Panc1 (cell line): ENCODE measurements around the gene LBH. TPM values are rescaled to one million over a fixed set of nuclear protein-coding genes. Genes with fewer than 3 reads are reported as not detected.
A peak's percentile ranks its signal among the peaks of the same experiment; 100 is the strongest.

ENCODE experiments used
- ATAC-seq: fragments of 200-7000 bp; cut with Tn5 transposase; 2 replicates; pipeline ENCODE4 v1.9.1; 2020; ENCODE audit warnings: mild to moderate bottlenecking, moderate library complexity
- BruUV-seq: library from RNA; stranded (reverse); fragments of 400-500 nt; replicated peaks from 2 replicates; lab custom pipeline; 2021; lab: Mats Ljungman, UMichigan
- CTCF ChIA-PET: fragments of 300-600 bp; sonication (Branson Sonifier 250); formaldehyde crosslinking; loops from one replicate; lab custom pipeline; 2022; ENCODE audit warnings: antibody characterized with exemption; lab: Charles Lee
- POLR2A ChIA-PET: fragments of 300-600 bp; sonication (Branson Sonifier 250); formaldehyde crosslinking; loops from one replicate; lab custom pipeline; 2022; ENCODE audit warnings: antibody characterized with exemption; lab: Charles Lee
- DNase-seq: peaks from one replicate; pipeline ENCODE4 v3.0.0-alpha.2; 2010; ENCODE audit warnings: low read depth, low spot score
- H3K27ac ChIP-seq: 2 replicates; pipeline ENCODE4 v1.5.1; 2011; ENCODE audit warnings: mild to moderate bottlenecking, low read length, inconsistent platforms
- H3K27me3 ChIP-seq: fragments of 200-500 bp; sonication (Bioruptor generic); 2 replicates; pipeline ENCODE4 v1.6.0; 2014; ENCODE audit warnings: low read length, inconsistent platforms; ENCODE audit not compliant: control insufficient read depth, insufficient read depth
- H3K36me3 ChIP-seq: fragments of 200-500 bp; sonication (Bioruptor generic); 2 replicates; pipeline ENCODE4 v1.5.1; 2014; ENCODE audit warnings: inconsistent platforms, mild to moderate bottlenecking, low read length, moderate library complexity; ENCODE audit not compliant: control insufficient read depth, insufficient read depth
- H3K4me1 ChIP-seq: 2 replicates; pipeline ENCODE4 v1.5.1; 2011; ENCODE audit warnings: inconsistent platforms, mild to moderate bottlenecking, low read length, moderate library complexity; ENCODE audit not compliant: control insufficient read depth, insufficient read depth
- H3K4me3 ChIP-seq, 2 experiments: 2 replicates each; pipeline ENCODE4 v1.5.1; 2011 to 2012; ENCODE audit warnings: low read depth in 2 of 2, low read length in 2 of 2, mild to moderate bottlenecking in 2 of 2, inconsistent platforms in 1 of 2, moderate library complexity in 1 of 2
- H3K9me3 ChIP-seq: fragments of 200-500 bp; sonication (Bioruptor generic); 2 replicates; pipeline ENCODE4 v1.5.1; 2014; ENCODE audit warnings: low read depth, mild to moderate bottlenecking, inconsistent platforms, low read length, moderate library complexity; ENCODE audit not compliant: control insufficient read depth, insufficient read depth
- CTCF ChIP-seq: fragments of 450-650 bp; IDR thresholded peaks from 2 replicates; pipeline ENCODE4 v1.5.1; 2017; ENCODE audit warnings: mild to moderate bottlenecking
- POLR2AphosphoS5 ChIP-seq: IDR thresholded peaks from 2 replicates; pipeline ENCODE4 v1.6.1; 2012; ENCODE audit warnings: mild to moderate bottlenecking, low read depth, low read length, moderate library complexity
- SIN3A ChIP-seq: IDR thresholded peaks from 2 replicates; pipeline ENCODE4 v1.6.1; 2012; ENCODE audit warnings: low read depth, mild to moderate bottlenecking, low read length, moderate library complexity, borderline replicate concordance; ENCODE audit not compliant: insufficient read depth
- TCF7L2 ChIP-seq: IDR thresholded peaks from 2 replicates; pipeline ENCODE4 v1.6.1; 2011; ENCODE audit warnings: mild to moderate bottlenecking, low read depth, low read length, inconsistent platforms
- in situ Hi-C: cut with HindIII; loops from 2 replicates; pipeline ENCODE4 v1.10.0; 2016; ENCODE audit warnings: low sequenced_read_pairs, low pct_unique_long_range_greater_than_20kb
- intact Hi-C: fragments of 100-400 bp; cut with micrococcal nuclease; formaldehyde crosslinking; loops from one replicate; pipeline ENCODE4 v1.10.0; 2022; ENCODE audit not compliant: unreplicated experiment
- total RNA-seq: library from RNA; stranded (reverse); gene quantifications from one replicate; pipeline ENCODE4 v1.2.1, GENCODE V29; 2021; ENCODE audit not compliant: unreplicated experiment
- TF ChIP-seq, protein P1 (sequence below), 2 experiments: IDR thresholded peaks; 2 replicates each; pipeline ENCODE4 v1.6.1; 2011 to 2012; ENCODE audit warnings: low read depth in 2 of 2, control low read depth in 1 of 2, low read length in 1 of 2, mild to moderate bottlenecking in 1 of 2, moderate library complexity in 1 of 2; ENCODE audit not compliant: insufficient read depth in 1 of 2

LBH gene
- total RNA-seq, 1 experiment from 2014 or later: 2.2 TPM

DNA sequence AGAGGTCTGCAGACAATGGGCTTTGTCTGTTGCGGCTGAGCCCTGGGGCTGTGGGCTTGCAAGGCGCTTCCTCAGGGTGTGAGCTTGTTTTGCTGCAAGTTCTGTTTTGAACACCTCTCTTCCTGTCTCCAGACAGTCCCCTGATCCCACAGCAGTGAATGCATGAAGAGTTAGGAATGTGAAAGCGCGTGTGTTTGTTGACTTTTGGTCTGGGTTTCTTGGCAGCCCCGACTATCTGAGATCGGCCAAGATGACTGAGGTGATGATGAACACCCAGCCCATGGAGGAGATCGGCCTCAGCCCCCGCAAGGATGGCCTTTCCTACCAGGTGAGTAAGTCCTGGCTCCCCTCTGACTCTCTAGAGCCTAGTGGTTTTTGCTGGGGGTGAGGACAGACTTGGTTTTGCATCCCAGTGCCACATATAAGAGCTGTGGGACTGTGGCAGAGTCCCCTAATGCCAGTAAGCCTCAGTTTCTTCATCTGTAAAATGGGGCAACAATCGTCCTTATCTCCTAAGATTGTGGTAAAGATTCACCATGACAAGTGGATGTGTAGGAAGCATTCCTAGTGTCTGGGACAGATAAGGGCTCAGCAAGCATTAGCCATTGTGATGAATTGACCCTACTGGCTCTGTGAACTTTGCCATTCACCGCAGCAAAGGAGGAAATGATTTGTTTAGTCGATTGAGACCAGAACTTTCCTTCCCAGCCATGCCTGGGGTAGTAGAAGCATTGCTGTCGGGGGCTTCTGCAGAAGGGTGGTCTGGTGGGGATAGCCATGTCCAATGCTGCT, 3.0 kb downstream of the LBH start:
- in situ Hi-C loops (no loop called here), intact Hi-C loops (no loop called here)
- BruUV-seq: no TSS peak
- DNase-seq (no peak), ATAC-seq (peak; percentile 20)
- H3K27me3 ChIP-seq: peaks cover 28% of the 10 kb centered on the region
- H3K9me3 ChIP-seq: no peaks in the 10 kb centered on the region
- ChIA-PET CTCF (no interaction called here), POLR2A (no interaction called here)
- H3K4me3 ChIP-seq: no peak overlapping the region; a peak in 1 of 4 replicates
- peaks cover 8% of the 10 kb centered on the region; the same call in 1 of the 2 replicates for H3K4me1 ChIP-seq
- H3K36me3 ChIP-seq: no peaks in the 10 kb centered on the region
- no peak for TF ChIP-seq POLR2AphosphoS5
- no peak for TF ChIP-seq SIN3A
- TF ChIP-seq, protein P1, sequence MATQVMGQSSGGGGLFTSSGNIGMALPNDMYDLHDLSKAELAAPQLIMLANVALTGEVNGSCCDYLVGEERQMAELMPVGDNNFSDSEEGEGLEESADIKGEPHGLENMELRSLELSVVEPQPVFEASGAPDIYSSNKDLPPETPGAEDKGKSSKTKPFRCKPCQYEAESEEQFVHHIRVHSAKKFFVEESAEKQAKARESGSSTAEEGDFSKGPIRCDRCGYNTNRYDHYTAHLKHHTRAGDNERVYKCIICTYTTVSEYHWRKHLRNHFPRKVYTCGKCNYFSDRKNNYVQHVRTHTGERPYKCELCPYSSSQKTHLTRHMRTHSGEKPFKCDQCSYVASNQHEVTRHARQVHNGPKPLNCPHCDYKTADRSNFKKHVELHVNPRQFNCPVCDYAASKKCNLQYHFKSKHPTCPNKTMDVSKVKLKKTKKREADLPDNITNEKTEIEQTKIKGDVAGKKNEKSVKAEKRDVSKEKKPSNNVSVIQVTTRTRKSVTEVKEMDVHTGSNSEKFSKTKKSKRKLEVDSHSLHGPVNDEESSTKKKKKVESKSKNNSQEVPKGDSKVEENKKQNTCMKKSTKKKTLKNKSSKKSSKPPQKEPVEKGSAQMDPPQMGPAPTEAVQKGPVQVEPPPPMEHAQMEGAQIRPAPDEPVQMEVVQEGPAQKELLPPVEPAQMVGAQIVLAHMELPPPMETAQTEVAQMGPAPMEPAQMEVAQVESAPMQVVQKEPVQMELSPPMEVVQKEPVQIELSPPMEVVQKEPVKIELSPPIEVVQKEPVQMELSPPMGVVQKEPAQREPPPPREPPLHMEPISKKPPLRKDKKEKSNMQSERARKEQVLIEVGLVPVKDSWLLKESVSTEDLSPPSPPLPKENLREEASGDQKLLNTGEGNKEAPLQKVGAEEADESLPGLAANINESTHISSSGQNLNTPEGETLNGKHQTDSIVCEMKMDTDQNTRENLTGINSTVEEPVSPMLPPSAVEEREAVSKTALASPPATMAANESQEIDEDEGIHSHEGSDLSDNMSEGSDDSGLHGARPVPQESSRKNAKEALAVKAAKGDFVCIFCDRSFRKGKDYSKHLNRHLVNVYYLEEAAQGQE (IDR thresholded peaks at IDR 0.05; ENCODE audit: insufficient read depth in 1 of 2, low read depth in 2 of 2, low read length in 1 of 2): no peak
- TF ChIP-seq TCF7L2: no peak
- no peak for TF ChIP-seq CTCF
- no peak overlapping the region for H3K27ac ChIP-seq

GRCh38 chr2:30235008-30235655, 3.8 kb downstream of the LBH start:
- Histone ChIP-seq H3K4me3 (no peak overlapping the region), H3K27me3 (peaks cover 28% of the 10 kb centered on the region), H3K9me3 (no peaks in the 10 kb centered on the region), H3K36me3 (no peaks in the 10 kb centered on the region), H3K4me1 (peaks cover 8% of the 10 kb centered on the region; the same call in 1 of the 2 replicates), H3K27ac (no peak overlapping the region)
- no TSS peak for BruUV-seq
- ChIA-PET CTCF (no interaction called here), POLR2A (no interaction called here)
- ATAC-seq: no peak
- intact Hi-C loops (no loop called here), in situ Hi-C loops (no loop called here)
- TF ChIP-seq, protein P1 (IDR thresholded peaks at IDR 0.05; ENCODE audit: insufficient read depth in 1 of 2, low read depth in 2 of 2, low read length in 1 of 2): no peak
- no peak for DNase-seq
